Uterus (tissue), 2 donors: Measurements from ENCODE around the gene NUMB.

Experiments
- CTCF ChIP-seq, 4 experiments: fragments of 200-600 bp in 2 of 4; fragments of 450-650 bp in 2 of 4; sonication (generic) in 2 of 4; IDR thresholded peaks; one replicate each; pipeline ENCODE4 v1.5.1; 2016 to 2019; ENCODE audit warnings: antibody characterized with exemption in 4 of 4, mild to moderate bottlenecking in 2 of 4, moderate library complexity in 1 of 4
- POLR2A ChIP-seq, 2 donors: fragments of 450-650 bp; IDR thresholded peaks; one replicate each; pipeline ENCODE4 v1.6.1; 2016; ENCODE audit warnings: antibody characterized with exemption in 2 of 2, mild to moderate bottlenecking in 1 of 2, moderate library complexity in 1 of 2

- TF ChIP-seq CTCF (IDR thresholded peaks at IDR 0.05), result no peak
- no peak for TF ChIP-seq POLR2A (IDR thresholded peaks at IDR 0.05)
Measured at GRCh38 chr14:73305499-73305898, 152.8 kb downstream of the NUMB start.
